Sigmoid colon (tissue), 4 donors: ENCODE measurements around the gene HTR6.

ENCODE experiments used
- CTCF ChIP-seq, 4 experiments: fragments of 450-650 bp in 3 of 4; fragments of 200-600 bp in 1 of 4; IDR thresholded peaks; one replicate each; pipeline ENCODE4 v1.5.1; 2016 to 2019; ENCODE audit warnings: antibody characterized with exemption in 4 of 4, mild to moderate bottlenecking in 3 of 4, moderate library complexity in 2 of 4
- POLR2A ChIP-seq, 2 donors: fragments of 450-650 bp; IDR thresholded peaks; one replicate each; pipeline ENCODE4 v1.6.1; 2016; ENCODE audit warnings: antibody characterized with exemption in 2 of 2, mild to moderate bottlenecking in 2 of 2, moderate library complexity in 2 of 2
- POLR2AphosphoS5 ChIP-seq, 4 donors: sonication (generic); formaldehyde crosslinking; IDR thresholded peaks; one replicate each; pipeline ENCODE4 v1.6.1; 2017; ENCODE audit warnings: antibody characterized with exemption in 4 of 4

- TF ChIP-seq CTCF (IDR thresholded peaks at IDR 0.05) (no peak), POLR2AphosphoS5 (IDR thresholded peaks at IDR 0.05) (no peak), POLR2A (IDR thresholded peaks at IDR 0.05) (no peak)
Observed at GRCh38 chr1:19628879-19629278, 35.8 kb upstream of the HTR6 start.
